ENCODE measurements around the gene ENOX1.
A peak's percentile ranks its signal among the peaks of the same experiment; 100 is the strongest.
"Not testable (repeated sequence)": the region's sequence is repeated elsewhere in the genome, so short reads cannot be mapped to it uniquely, and the experiment has no call there.

The ENOX1 gene

GRCh38 chr13:43363156-43363953 lies 423.4 kb downstream of the ENOX1 start:
- DNase-seq (ENCODE audit: insufficient read length, low spot score): no peak

GRCh38 chr13:43362556-43362955 lies 424.2 kb downstream of the ENOX1 start:
- DNase-seq (ENCODE audit: insufficient read length, low spot score): no peak
- FAIRE-seq: no peak

More at GRCh38 chr13:43363156-43363953, 423.4 kb downstream of the ENOX1 start:
- FAIRE-seq: peak; percentile 48

GRCh38 chr13:43360892-43361610 lies 425.7 kb downstream of the ENOX1 start:
- FAIRE-seq (no peak), DNase-seq (ENCODE audit: insufficient read length, low spot score) (no peak)

- no peak for FAIRE-seq
- no peak for DNase-seq (ENCODE audit: insufficient read length, low spot score)
Observed at GRCh38 chr13:43360171-43360570, 426.6 kb downstream of the ENOX1 start.

- FAIRE-seq (no peak), DNase-seq (ENCODE audit: insufficient read length, low spot score) (no peak)
Observed at GRCh38 chr13:43359536-43359935, 427.2 kb downstream of the ENOX1 start.

- no peak for DNase-seq (ENCODE audit: insufficient read length, low spot score)
- no peak for FAIRE-seq
Observed at GRCh38 chr13:43357564-43357963, 429.2 kb downstream of the ENOX1 start.

GRCh38 chr13:43356567-43356966 lies 430.2 kb downstream of the ENOX1 start:
- FAIRE-seq: no peak

GRCh38 chr13:43355774-43356173 lies 431.0 kb downstream of the ENOX1 start:
- FAIRE-seq: no peak
- no peak for DNase-seq (ENCODE audit: insufficient read length, low spot score)

More at GRCh38 chr13:43356567-43356966, 430.2 kb downstream of the ENOX1 start:
- no peak for DNase-seq (ENCODE audit: insufficient read length, low spot score)

- no peak for FAIRE-seq
Observed at GRCh38 chr13:43354153-43354945, 432.4 kb downstream of the ENOX1 start.

GRCh38 chr13:43353631-43354030 lies 433.1 kb downstream of the ENOX1 start:
- DNase-seq (ENCODE audit: insufficient read length, low spot score) (no peak), FAIRE-seq (no peak)

More at GRCh38 chr13:43354153-43354945, 432.4 kb downstream of the ENOX1 start:
- DNase-seq (ENCODE audit: insufficient read length, low spot score): no peak

- not testable (repeated sequence) for FAIRE-seq; DNase-seq (ENCODE audit: insufficient read length, low spot score)
Observed at GRCh38 chr13:43351612-43352011, 435.2 kb downstream of the ENOX1 start.

- FAIRE-seq: no peak
- DNase-seq (ENCODE audit: insufficient read length, low spot score): no peak
Observed at GRCh38 chr13:43348397-43348796, 438.4 kb downstream of the ENOX1 start.

- FAIRE-seq: no peak
- DNase-seq (ENCODE audit: insufficient read length, low spot score): no peak
Observed at GRCh38 chr13:43347877-43348276, 438.9 kb downstream of the ENOX1 start.

- FAIRE-seq (no peak), DNase-seq (ENCODE audit: insufficient read length, low spot score) (no peak)
Observed at GRCh38 chr13:43346427-43346826, 440.3 kb downstream of the ENOX1 start.

GRCh38 chr13:43343645-43344044 lies 443.1 kb downstream of the ENOX1 start:
- no peak for FAIRE-seq
- DNase-seq (ENCODE audit: insufficient read length, low spot score): no peak

GRCh38 chr13:43339805-43340550 lies 446.8 kb downstream of the ENOX1 start:
- DNase-seq (ENCODE audit: insufficient read length, low spot score): no peak
- FAIRE-seq: no peak

GRCh38 chr13:43339145-43339804 lies 447.5 kb downstream of the ENOX1 start:
- FAIRE-seq (no peak), DNase-seq (ENCODE audit: insufficient read length, low spot score) (no peak)

- no peak for DNase-seq (ENCODE audit: insufficient read length, low spot score)
- no peak for FAIRE-seq
Observed at GRCh38 chr13:43335764-43336163, 451.0 kb downstream of the ENOX1 start.

- no peak for DNase-seq (ENCODE audit: insufficient read length, low spot score)
Observed at GRCh38 chr13:43333176-43333575, 453.6 kb downstream of the ENOX1 start.

GRCh38 chr13:43331672-43332071 lies 455.1 kb downstream of the ENOX1 start:
- FAIRE-seq: no peak

More at GRCh38 chr13:43333176-43333575, 453.6 kb downstream of the ENOX1 start:
- no peak for FAIRE-seq

More at GRCh38 chr13:43331672-43332071, 455.1 kb downstream of the ENOX1 start:
- no peak for DNase-seq (ENCODE audit: insufficient read length, low spot score)

All from GM19239 (cell line).